Right lobe of liver (tissue), 4 donors: ENCODE results near the gene KCNB1.

ENCODE experiments used
- POLR2A ChIP-seq: fragments of 450-650 bp; IDR thresholded peaks from one replicate; pipeline ENCODE4 v1.6.1; 2017; ENCODE audit warnings: antibody characterized with exemption, mild to moderate bottlenecking
- TF ChIP-seq, protein P1 (sequence below), 4 donors: fragments of 200-600 bp in 3 of 4; fragments of 450-650 bp in 1 of 4; IDR thresholded peaks; one replicate each; pipeline versions ENCODE4 v1.5.1 to v1.8.0; 2016 to 2022; ENCODE audit warnings: antibody characterized with exemption in 4 of 4, mild to moderate bottlenecking in 2 of 4
- donor health status: DM: no; HTN: no; CAD: no.
- donor health status: DM: no; HTN: no; CAD: no.
- donor health status: DM: no; HTN: yes; CAD: no.

- TF ChIP-seq, protein P1, sequence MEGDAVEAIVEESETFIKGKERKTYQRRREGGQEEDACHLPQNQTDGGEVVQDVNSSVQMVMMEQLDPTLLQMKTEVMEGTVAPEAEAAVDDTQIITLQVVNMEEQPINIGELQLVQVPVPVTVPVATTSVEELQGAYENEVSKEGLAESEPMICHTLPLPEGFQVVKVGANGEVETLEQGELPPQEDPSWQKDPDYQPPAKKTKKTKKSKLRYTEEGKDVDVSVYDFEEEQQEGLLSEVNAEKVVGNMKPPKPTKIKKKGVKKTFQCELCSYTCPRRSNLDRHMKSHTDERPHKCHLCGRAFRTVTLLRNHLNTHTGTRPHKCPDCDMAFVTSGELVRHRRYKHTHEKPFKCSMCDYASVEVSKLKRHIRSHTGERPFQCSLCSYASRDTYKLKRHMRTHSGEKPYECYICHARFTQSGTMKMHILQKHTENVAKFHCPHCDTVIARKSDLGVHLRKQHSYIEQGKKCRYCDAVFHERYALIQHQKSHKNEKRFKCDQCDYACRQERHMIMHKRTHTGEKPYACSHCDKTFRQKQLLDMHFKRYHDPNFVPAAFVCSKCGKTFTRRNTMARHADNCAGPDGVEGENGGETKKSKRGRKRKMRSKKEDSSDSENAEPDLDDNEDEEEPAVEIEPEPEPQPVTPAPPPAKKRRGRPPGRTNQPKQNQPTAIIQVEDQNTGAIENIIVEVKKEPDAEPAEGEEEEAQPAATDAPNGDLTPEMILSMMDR (IDR thresholded peaks at IDR 0.05): no peak
- TF ChIP-seq POLR2A: no peak
These were observed 49.9 kb downstream of the KCNB1 start for GRCh38 chr20:49432550-49432949.
